B cell (primary cell): ENCODE results near the gene HAP1.

ENCODE experiments used
- CTCF ChIP-seq: fragments of 200-600 bp; IDR thresholded peaks from one replicate; pipeline ENCODE4 v1.8.0; 2022; ENCODE audit warnings: antibody characterized with exemption, mild to moderate bottlenecking
- EZH2 ChIP-seq: IDR thresholded peaks from 2 replicates; pipeline ENCODE4 v1.6.1; 2012; ENCODE audit warnings: borderline replicate concordance, low read depth, mild to moderate bottlenecking, moderate library complexity, low read length; ENCODE audit not compliant: insufficient read depth, poor library complexity, severe bottlenecking

GRCh38 chr17:41722231-41722630 is 12.2 kb downstream of the HAP1 start:
- TF ChIP-seq CTCF = no peak
- no peak for TF ChIP-seq EZH2
